Stomach smooth muscle (tissue), 2 donors: ENCODE measurements around the gene ELFN1.

ENCODE experiments used
- H3K27ac ChIP-seq: one replicate; pipeline ENCODE4 v1.7.0; 2013; ENCODE audit warnings: mild to moderate bottlenecking, low read length, inconsistent platforms
- H3K27me3 ChIP-seq, 2 donors: one replicate each; pipeline ENCODE4 v1.7.0; 2013; ENCODE audit warnings: low read length in 2 of 2; ENCODE audit not compliant: insufficient read depth in 2 of 2, control insufficient read depth in 1 of 2
- H3K36me3 ChIP-seq, 2 donors: one replicate each; pipeline ENCODE4 v1.7.0; 2013; ENCODE audit warnings: low read length in 2 of 2; ENCODE audit not compliant: control insufficient read depth in 2 of 2, insufficient read depth in 2 of 2
- H3K4me1 ChIP-seq: one replicate; pipeline ENCODE4 v1.7.0; 2013; ENCODE audit warnings: low read length; ENCODE audit not compliant: control insufficient read depth, insufficient read depth
- H3K4me3 ChIP-seq, 2 donors: one replicate each; pipeline ENCODE4 v1.7.0; 2013; ENCODE audit warnings: low read length in 2 of 2
- H3K9ac ChIP-seq, 2 donors: one replicate each; pipeline ENCODE4 v1.7.0; 2013; ENCODE audit warnings: low read length in 2 of 2, mild to moderate bottlenecking in 1 of 2
- H3K9me3 ChIP-seq, 2 donors: one replicate each; pipeline ENCODE4 v1.7.0; 2013; ENCODE audit warnings: low read length in 2 of 2; ENCODE audit not compliant: control insufficient read depth in 2 of 2
- donor health status: healthy.
- donor health status: Pancreatic carcinoma.

Gene ELFN1

GRCh38 chr7:1744296-1745017, 74.4 kb downstream of the ELFN1 start:
- H3K4me3 ChIP-seq: no peak overlapping the region
- peaks cover 4 to 5% of the 10 kb centered on the region in 2 donors for H3K27me3 ChIP-seq
- H3K27ac ChIP-seq: no peak overlapping the region
- H3K36me3 ChIP-seq: no peaks in the 10 kb centered on the region
- H3K9me3 ChIP-seq: no peaks in the 10 kb centered on the region
- no peak overlapping the region for H3K9ac ChIP-seq
- no peaks in the 10 kb centered on the region for H3K4me1 ChIP-seq

- Histone ChIP-seq H3K9ac (no peak overlapping the region), H3K4me1 (peaks cover 4% of the 10 kb centered on the region), H3K27ac (no peak overlapping the region), H3K9me3 (no peaks in the 10 kb centered on the region), H3K36me3 (no peaks in the 10 kb centered on the region), H3K27me3 (peaks cover 7 to 9% of the 10 kb centered on the region in 2 donors), H3K4me3 (no peak overlapping the region)
These were observed 75.0 kb downstream of the ELFN1 start for GRCh38 chr7:1745018-1745532.

DNA sequence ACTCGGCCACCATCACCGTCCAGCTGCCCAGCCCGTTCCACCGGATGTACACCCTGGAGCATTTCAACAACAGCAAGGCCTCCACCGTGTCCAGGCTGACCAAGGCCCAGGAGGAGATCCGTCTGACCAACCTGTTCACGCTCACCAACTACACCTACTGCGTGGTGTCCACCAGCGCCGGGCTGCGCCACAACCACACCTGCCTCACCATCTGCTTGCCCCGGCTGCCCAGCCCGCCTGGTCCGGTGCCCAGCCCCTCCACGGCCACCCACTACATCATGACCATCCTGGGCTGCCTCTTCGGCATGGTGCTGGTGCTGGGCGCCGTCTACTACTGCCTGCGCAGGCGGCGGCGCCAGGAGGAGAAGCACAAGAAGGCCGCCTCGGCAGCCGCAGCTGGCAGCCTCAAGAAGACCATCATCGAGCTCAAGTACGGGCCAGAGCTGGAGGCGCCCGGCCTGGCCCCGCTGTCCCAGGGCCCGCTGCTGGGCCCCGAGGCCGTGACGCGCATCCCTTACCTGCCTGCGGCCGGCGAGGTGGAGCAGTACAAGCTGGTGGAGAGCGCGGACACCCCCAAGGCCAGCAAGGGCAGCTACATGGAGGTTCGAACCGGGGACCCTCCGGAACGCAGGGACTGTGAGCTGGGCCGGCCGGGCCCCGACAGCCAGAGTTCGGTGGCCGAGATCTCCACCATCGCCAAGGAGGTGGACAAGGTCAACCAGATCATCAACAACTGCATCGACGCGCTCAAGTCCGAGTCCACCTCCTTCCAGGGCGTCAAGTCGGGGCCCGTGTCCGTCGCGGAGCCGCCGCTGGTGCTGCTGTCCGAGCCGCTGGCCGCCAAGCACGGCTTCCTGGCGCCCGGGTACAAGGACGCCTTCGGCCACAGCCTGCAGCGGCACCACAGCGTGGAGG, 75.8 kb downstream of the ELFN1 start:
- peaks cover 4% of the 10 kb centered on the region for H3K4me1 ChIP-seq
- H3K4me3 ChIP-seq: no peak overlapping the region
- H3K27me3 ChIP-seq: peaks cover 9 to 10% of the 10 kb centered on the region in 2 donors
- no peak overlapping the region for H3K27ac ChIP-seq
- no peaks in the 10 kb centered on the region for H3K36me3 ChIP-seq
- H3K9me3 ChIP-seq: no peaks in the 10 kb centered on the region
- no peak overlapping the region for H3K9ac ChIP-seq

DNA sequence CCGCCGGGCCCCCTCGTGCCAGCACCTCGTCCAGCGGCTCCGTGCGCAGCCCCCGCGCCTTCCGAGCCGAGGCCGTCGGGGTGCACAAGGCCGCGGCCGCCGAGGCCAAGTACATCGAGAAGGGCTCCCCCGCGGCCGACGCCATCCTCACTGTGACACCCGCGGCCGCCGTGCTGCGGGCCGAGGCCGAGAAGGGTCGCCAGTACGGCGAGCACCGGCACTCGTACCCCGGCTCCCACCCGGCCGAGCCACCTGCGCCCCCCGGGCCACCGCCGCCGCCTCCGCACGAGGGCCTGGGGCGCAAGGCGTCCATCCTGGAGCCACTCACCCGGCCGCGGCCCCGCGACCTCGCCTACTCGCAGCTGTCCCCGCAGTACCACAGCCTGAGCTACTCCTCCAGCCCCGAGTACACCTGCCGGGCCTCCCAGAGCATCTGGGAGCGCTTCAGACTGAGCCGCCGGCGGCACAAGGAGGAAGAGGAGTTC, 76.5 kb downstream of the ELFN1 start:
- Histone ChIP-seq H3K4me3 (no peak overlapping the region), H3K27me3 (peaks cover 8 to 10% of the 10 kb centered on the region in 2 donors), H3K9me3 (no peaks in the 10 kb centered on the region), H3K9ac (no peak overlapping the region), H3K36me3 (no peaks in the 10 kb centered on the region), H3K4me1 (peaks cover 4% of the 10 kb centered on the region), H3K27ac (no peak overlapping the region)

DNA sequence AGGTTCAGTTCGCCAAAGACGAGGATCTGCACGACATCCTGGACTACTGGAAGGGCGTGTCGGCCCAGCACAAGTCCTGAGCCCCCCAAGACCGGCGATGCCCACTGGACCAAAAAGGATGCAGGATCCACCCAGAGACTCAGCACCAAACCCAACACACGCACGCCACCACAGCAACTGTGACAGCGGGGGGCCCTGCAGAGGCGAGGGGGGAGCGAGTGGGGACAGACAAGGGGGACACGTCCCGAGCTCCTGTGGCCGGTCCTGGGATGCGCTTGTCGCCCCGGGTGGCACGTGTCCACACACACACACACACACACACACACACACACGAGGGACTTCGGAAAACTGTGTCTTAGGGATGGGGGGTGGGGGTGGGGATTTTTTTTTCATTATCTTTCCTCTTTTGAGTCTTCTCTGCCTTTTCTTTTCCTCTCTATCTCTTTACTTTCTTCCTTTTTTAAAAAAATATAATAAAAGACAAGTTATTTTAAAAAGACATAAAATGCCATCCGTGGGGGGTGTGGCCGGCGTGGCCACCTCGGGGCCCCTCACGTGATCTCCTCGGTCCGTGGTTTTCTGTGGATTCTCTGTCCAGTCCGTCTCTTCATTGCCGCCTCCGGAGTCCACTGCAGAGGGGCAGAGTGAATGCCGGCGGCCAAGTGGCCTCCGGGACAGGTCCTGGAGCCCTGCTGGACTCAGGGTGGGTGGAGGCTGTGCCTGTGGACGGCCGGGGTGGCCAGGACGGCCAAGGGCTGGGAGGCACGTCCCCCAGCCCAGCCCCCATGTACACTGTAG, 77.1 kb downstream of the ELFN1 start:
- no peak overlapping the region for H3K9ac ChIP-seq
- H3K27me3 ChIP-seq: peaks cover 7 to 10% of the 10 kb centered on the region in 2 donors

DNA sequence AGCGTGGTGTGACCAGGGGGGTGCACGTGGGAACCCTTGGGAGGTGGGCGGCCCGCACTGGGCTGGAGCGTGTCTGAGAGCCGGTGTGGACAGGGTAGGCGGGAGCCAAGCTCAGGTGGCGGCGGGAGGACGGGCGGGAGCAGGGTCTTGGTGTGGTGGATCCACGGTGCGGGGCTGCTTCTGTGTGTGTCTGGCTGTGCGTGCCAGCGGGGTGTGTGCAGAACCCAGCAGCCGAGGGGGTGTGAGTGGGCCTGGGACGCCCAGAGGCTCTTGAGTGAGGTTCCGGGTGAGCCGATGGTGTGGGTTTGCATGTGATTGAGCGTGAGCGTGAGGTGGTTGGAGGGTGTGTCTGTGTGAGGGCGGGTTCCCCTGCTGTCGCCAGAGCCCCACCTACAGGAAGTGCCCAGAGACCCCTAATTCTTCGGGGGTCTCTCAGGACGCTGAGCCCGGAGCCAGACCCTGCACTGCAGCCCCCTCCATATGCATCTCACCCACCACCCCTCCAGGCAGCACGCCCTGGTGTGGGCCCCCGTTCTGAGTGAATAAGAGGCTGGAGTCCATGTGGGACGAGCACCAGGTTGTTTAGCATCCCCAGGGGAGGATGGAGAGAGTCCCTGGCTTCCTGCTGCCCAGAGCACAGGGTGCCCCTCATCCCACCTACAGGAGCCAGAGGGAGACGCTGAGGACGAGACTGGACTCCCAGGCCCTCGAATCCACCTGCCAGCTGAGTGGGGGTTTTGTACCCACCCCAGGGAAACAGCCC, 78.2 kb downstream of the ELFN1 start:
- peaks cover 7 to 10% of the 10 kb centered on the region in 2 donors for H3K27me3 ChIP-seq
- H3K4me1 ChIP-seq: peaks cover 4% of the 10 kb centered on the region
- H3K27ac ChIP-seq: no peak overlapping the region
- H3K4me3 ChIP-seq: no peak overlapping the region
- H3K9ac ChIP-seq: no peak overlapping the region
- H3K9me3 ChIP-seq: no peaks in the 10 kb centered on the region
- H3K36me3 ChIP-seq: no peaks in the 10 kb centered on the region

More for the DNA sequence above, 77.1 kb downstream of the ELFN1 start:
- H3K4me1 ChIP-seq: peaks cover 4% of the 10 kb centered on the region
- no peaks in the 10 kb centered on the region for H3K9me3 ChIP-seq
- no peak overlapping the region for H3K4me3 ChIP-seq
- no peak overlapping the region for H3K27ac ChIP-seq
- no peaks in the 10 kb centered on the region for H3K36me3 ChIP-seq

GRCh38 chr7:1748839-1749173, 78.7 kb downstream of the ELFN1 start:
- H3K4me3 ChIP-seq: no peak overlapping the region
- H3K27me3 ChIP-seq: peaks cover 7 to 10% of the 10 kb centered on the region in 2 donors
- no peaks in the 10 kb centered on the region for H3K9me3 ChIP-seq
- H3K9ac ChIP-seq: no peak overlapping the region
- no peaks in the 10 kb centered on the region for H3K36me3 ChIP-seq
- H3K4me1 ChIP-seq: peaks cover 4% of the 10 kb centered on the region
- no peak overlapping the region for H3K27ac ChIP-seq

- H3K4me1 ChIP-seq: peaks cover 4% of the 10 kb centered on the region
- H3K27me3 ChIP-seq: peaks cover 7 to 10% of the 10 kb centered on the region in 2 donors
- no peaks in the 10 kb centered on the region for H3K36me3 ChIP-seq
- peaks cover 0 to 2% of the 10 kb centered on the region in 2 donors for H3K9me3 ChIP-seq
- H3K9ac ChIP-seq: no peak overlapping the region
- no peak overlapping the region for H3K27ac ChIP-seq
- H3K4me3 ChIP-seq: no peak overlapping the region
These were observed 79.3 kb downstream of the ELFN1 start for GRCh38 chr7:1749351-1749863.

GRCh38 chr7:1749864-1750466, 79.9 kb downstream of the ELFN1 start:
- Histone ChIP-seq H3K4me1 (peaks cover 4% of the 10 kb centered on the region), H3K9me3 (peaks cover 0 to 3% of the 10 kb centered on the region in 2 donors), H3K27ac (no peak overlapping the region), H3K27me3 (peaks cover 7 to 10% of the 10 kb centered on the region in 2 donors), H3K4me3 (no peak overlapping the region), H3K36me3 (no peaks in the 10 kb centered on the region), H3K9ac (no peak overlapping the region)
